ENCODE data around the gene SLC22A5. TPM values are rescaled to one million over a fixed set of nuclear protein-coding genes. Genes with fewer than 3 reads are reported as not detected.
A peak's percentile ranks its signal among the peaks of the same experiment; 100 is the strongest.

The SLC22A5 gene
- total and polyA plus RNA-seq, 9 of the 15 experiments (the other 6 are each of a cell fraction or from before 2014, with no cell fraction given), result 3.0 to 16.6 (median 8.3) TPM

GRCh38 chr5:132370971-132371602, 1.6 kb downstream of the SLC22A5 start (continued):
- TF ChIP-seq GTF2A2 (tag; IDR thresholded peaks at IDR 0.05) (no peak), USF1 (CRISPR knock-in tag; IDR thresholded peaks at IDR 0.05) (no peak; the same call in 1 of the 2 replicates), NKRF (IDR thresholded peaks at IDR 0.05; ENCODE audit: borderline replicate concordance) (no peak), CBX2 (IDR thresholded peaks at IDR 0.05; ENCODE audit: insufficient read depth, low read length, poor library complexity, severe bottlenecking) (no peak), GATA2 (CRISPR knock-in tag; IDR thresholded peaks at IDR 0.05) (no peak), TBL1XR1 (IDR thresholded peaks at IDR 0.05; ENCODE audit: low read length in 2 of 2) (0 out of 4 replicates have a peak, but pooled peaks of 1 of the 2 experiments have one; percentile 45), TAF15 (IDR thresholded peaks at IDR 0.05; ENCODE audit: low read depth, low read length) (no peak), MEF2A (IDR thresholded peaks at IDR 0.05; ENCODE audit: control insufficient read depth, low read depth, low read length) (no peak), NFXL1 (CRISPR knock-in tag; IDR thresholded peaks at IDR 0.05) (no peak), DPF2 (IDR thresholded peaks at IDR 0.05) (no peak), KAT2B (IDR thresholded peaks at IDR 0.05; ENCODE audit: low read depth, low read length) (no peak), KDM5B (IDR thresholded peaks at IDR 0.05; ENCODE audit: insufficient replicate concordance, low read depth, low read length) (no peak), XRCC3 (IDR thresholded peaks at IDR 0.05) (no peak), ZNF551 (CRISPR knock-in tag; IDR thresholded peaks at IDR 0.05) (no peak)
- TF ChIP-seq, protein P1, sequence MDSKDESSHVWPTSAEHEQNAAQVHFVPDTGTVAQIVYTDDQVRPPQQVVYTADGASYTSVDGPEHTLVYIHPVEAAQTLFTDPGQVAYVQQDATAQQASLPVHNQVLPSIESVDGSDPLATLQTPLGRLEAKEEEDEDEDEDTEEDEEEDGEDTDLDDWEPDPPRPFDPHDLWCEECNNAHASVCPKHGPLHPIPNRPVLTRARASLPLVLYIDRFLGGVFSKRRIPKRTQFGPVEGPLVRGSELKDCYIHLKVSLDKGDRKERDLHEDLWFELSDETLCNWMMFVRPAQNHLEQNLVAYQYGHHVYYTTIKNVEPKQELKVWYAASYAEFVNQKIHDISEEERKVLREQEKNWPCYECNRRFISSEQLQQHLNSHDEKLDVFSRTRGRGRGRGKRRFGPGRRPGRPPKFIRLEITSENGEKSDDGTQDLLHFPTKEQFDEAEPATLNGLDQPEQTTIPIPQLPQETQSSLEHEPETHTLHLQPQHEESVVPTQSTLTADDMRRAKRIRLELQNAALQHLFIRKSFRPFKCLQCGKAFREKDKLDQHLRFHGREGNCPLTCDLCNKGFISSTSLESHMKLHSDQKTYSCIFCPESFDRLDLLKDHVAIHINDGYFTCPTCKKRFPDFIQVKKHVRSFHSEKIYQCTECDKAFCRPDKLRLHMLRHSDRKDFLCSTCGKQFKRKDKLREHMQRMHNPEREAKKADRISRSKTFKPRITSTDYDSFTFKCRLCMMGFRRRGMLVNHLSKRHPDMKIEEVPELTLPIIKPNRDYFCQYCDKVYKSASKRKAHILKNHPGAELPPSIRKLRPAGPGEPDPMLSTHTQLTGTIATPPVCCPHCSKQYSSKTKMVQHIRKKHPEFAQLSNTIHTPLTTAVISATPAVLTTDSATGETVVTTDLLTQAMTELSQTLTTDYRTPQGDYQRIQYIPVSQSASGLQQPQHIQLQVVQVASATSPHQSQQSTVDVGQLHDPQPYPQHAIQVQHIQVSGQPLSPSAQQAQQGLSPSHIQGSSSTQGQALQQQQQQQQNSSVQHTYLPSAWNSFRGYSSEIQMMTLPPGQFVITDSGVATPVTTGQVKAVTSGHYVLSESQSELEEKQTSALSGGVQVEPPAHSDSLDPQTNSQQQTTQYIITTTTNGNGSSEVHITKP (IDR thresholded peaks at IDR 0.05; ENCODE audit: partially characterized antibody), result no peak
